ENCODE data around the gene UBAP1L.
"Not testable (repeated sequence)": the region's sequence is repeated elsewhere in the genome, so short reads cannot be mapped to it uniquely, and the experiment has no call there.

GRCh38 chr15:65137089-65137488, 22.1 kb upstream of the UBAP1L start:
- TF ChIP-seq POLR2A (IDR thresholded peaks at IDR 0.05; ENCODE audit: low read length); GATA1 (IDR thresholded peaks at IDR 0.05; ENCODE audit: low read depth, low read length): not testable (repeated sequence)
